ENCODE data around the gene SPRR5. TPM values are rescaled to one million over a fixed set of nuclear protein-coding genes. Genes with fewer than 3 reads are reported as not detected.

SPRR5 gene
- total and polyA plus RNA-seq, 2 of the 8 experiments (the other 6 are each of a cell fraction or from before 2014, with no cell fraction given) = not detected

- TF ChIP-seq RXRA (IDR thresholded peaks at IDR 0.05; ENCODE audit: insufficient read depth, low read depth, low read length) (no peak), RBBP5 (IDR thresholded peaks at IDR 0.05; ENCODE audit: borderline replicate concordance, low read depth, low read length) (no peak), EGR1 (IDR thresholded peaks at IDR 0.05; ENCODE audit: borderline replicate concordance, low read depth, low read length) (no peak), BCL11A (IDR thresholded peaks at IDR 0.05; ENCODE audit: low read depth in 2 of 2, low read length in 2 of 2) (no peak), ZNF274 (IDR thresholded peaks at IDR 0.05; ENCODE audit: borderline replicate concordance, extremely low read depth, low read length) (no peak), SP2 (IDR thresholded peaks at IDR 0.05; ENCODE audit: low read length) (no peak), RNF2 (IDR thresholded peaks at IDR 0.05; ENCODE audit: borderline replicate concordance, low read depth, low read length, missing control alignments, poor library complexity, severe bottlenecking) (no peak), SP1 (IDR thresholded peaks at IDR 0.05; ENCODE audit: low read depth, low read length) (no peak)
Measured at GRCh38 chr1:152957561-152957960, 10.6 kb downstream of the SPRR5 start (continued).

All from H1 (cell line).